Panc1 (cell line): ENCODE data around the gene SMAD5. TPM values are rescaled to one million over a fixed set of nuclear protein-coding genes. Genes with fewer than 3 reads are reported as not detected.

ENCODE experiments used
- ATAC-seq: fragments of 200-7000 bp; cut with Tn5 transposase; 2 replicates; pipeline ENCODE4 v1.9.1; 2020; ENCODE audit warnings: mild to moderate bottlenecking, moderate library complexity
- BruUV-seq: library from RNA; stranded (reverse); fragments of 400-500 nt; replicated peaks from 2 replicates; lab custom pipeline; 2021; lab: Mats Ljungman, UMichigan
- CTCF ChIA-PET: fragments of 300-600 bp; sonication (Branson Sonifier 250); formaldehyde crosslinking; loops from one replicate; lab custom pipeline; 2022; ENCODE audit warnings: antibody characterized with exemption; lab: Charles Lee
- POLR2A ChIA-PET: fragments of 300-600 bp; sonication (Branson Sonifier 250); formaldehyde crosslinking; loops from one replicate; lab custom pipeline; 2022; ENCODE audit warnings: antibody characterized with exemption; lab: Charles Lee
- DNase-seq: peaks from one replicate; pipeline ENCODE4 v3.0.0-alpha.2; 2010; ENCODE audit warnings: low read depth, low spot score
- H3K27ac ChIP-seq: 2 replicates; pipeline ENCODE4 v1.5.1; 2011; ENCODE audit warnings: mild to moderate bottlenecking, low read length, inconsistent platforms
- H3K27me3 ChIP-seq: fragments of 200-500 bp; sonication (Bioruptor generic); 2 replicates; pipeline ENCODE4 v1.6.0; 2014; ENCODE audit warnings: low read length, inconsistent platforms; ENCODE audit not compliant: control insufficient read depth, insufficient read depth
- H3K36me3 ChIP-seq: fragments of 200-500 bp; sonication (Bioruptor generic); 2 replicates; pipeline ENCODE4 v1.5.1; 2014; ENCODE audit warnings: inconsistent platforms, mild to moderate bottlenecking, low read length, moderate library complexity; ENCODE audit not compliant: control insufficient read depth, insufficient read depth
- H3K4me1 ChIP-seq: 2 replicates; pipeline ENCODE4 v1.5.1; 2011; ENCODE audit warnings: inconsistent platforms, mild to moderate bottlenecking, low read length, moderate library complexity; ENCODE audit not compliant: control insufficient read depth, insufficient read depth
- H3K4me3 ChIP-seq, 2 experiments: 2 replicates each; pipeline ENCODE4 v1.5.1; 2011 to 2012; ENCODE audit warnings: low read depth in 2 of 2, low read length in 2 of 2, mild to moderate bottlenecking in 2 of 2, inconsistent platforms in 1 of 2, moderate library complexity in 1 of 2
- H3K9me3 ChIP-seq: fragments of 200-500 bp; sonication (Bioruptor generic); 2 replicates; pipeline ENCODE4 v1.5.1; 2014; ENCODE audit warnings: low read depth, mild to moderate bottlenecking, inconsistent platforms, low read length, moderate library complexity; ENCODE audit not compliant: control insufficient read depth, insufficient read depth
- CTCF ChIP-seq: fragments of 450-650 bp; IDR thresholded peaks from 2 replicates; pipeline ENCODE4 v1.5.1; 2017; ENCODE audit warnings: mild to moderate bottlenecking
- POLR2AphosphoS5 ChIP-seq: IDR thresholded peaks from 2 replicates; pipeline ENCODE4 v1.6.1; 2012; ENCODE audit warnings: mild to moderate bottlenecking, low read depth, low read length, moderate library complexity
- REST ChIP-seq, 2 experiments: IDR thresholded peaks; 2 replicates each; pipeline ENCODE4 v1.6.1; 2011 to 2012; ENCODE audit warnings: low read depth in 2 of 2, control low read depth in 1 of 2, low read length in 1 of 2, mild to moderate bottlenecking in 1 of 2, moderate library complexity in 1 of 2; ENCODE audit not compliant: insufficient read depth in 1 of 2
- SIN3A ChIP-seq: IDR thresholded peaks from 2 replicates; pipeline ENCODE4 v1.6.1; 2012; ENCODE audit warnings: low read depth, mild to moderate bottlenecking, low read length, moderate library complexity, borderline replicate concordance; ENCODE audit not compliant: insufficient read depth
- TCF7L2 ChIP-seq: IDR thresholded peaks from 2 replicates; pipeline ENCODE4 v1.6.1; 2011; ENCODE audit warnings: mild to moderate bottlenecking, low read depth, low read length, inconsistent platforms
- in situ Hi-C: cut with HindIII; loops from 2 replicates; pipeline ENCODE4 v1.10.0; 2016; ENCODE audit warnings: low sequenced_read_pairs, low pct_unique_long_range_greater_than_20kb
- intact Hi-C: fragments of 100-400 bp; cut with micrococcal nuclease; formaldehyde crosslinking; loops from one replicate; pipeline ENCODE4 v1.10.0; 2022; ENCODE audit not compliant: unreplicated experiment
- total RNA-seq: library from RNA; stranded (reverse); gene quantifications from one replicate; pipeline ENCODE4 v1.2.1, GENCODE V29; 2021; ENCODE audit not compliant: unreplicated experiment

Gene SMAD5
- total RNA-seq, 1 experiment from 2014 or later = 61.5 TPM

- BruUV-seq = no TSS peak
- Histone ChIP-seq H3K4me3 (no peak overlapping the region), H3K9me3 (no peaks in the 10 kb centered on the region), H3K4me1 (no peaks in the 10 kb centered on the region), H3K36me3 (no peaks in the 10 kb centered on the region), H3K27ac (no peak overlapping the region), H3K27me3 (no peaks in the 10 kb centered on the region)
- intact Hi-C loops = no loop called here
- CTCF ChIA-PET = no interaction called here
- no peak for TF ChIP-seq REST (IDR thresholded peaks at IDR 0.05; ENCODE audit: insufficient read depth in 1 of 2, low read depth in 2 of 2, low read length in 1 of 2)
- TF ChIP-seq CTCF = no peak
- TF ChIP-seq POLR2AphosphoS5 = no peak
- TF ChIP-seq TCF7L2 = no peak
- ATAC-seq (no peak), DNase-seq (no peak)
- in situ Hi-C loops = no loop called here
- POLR2A ChIA-PET = interaction anchor here (0.5 kb wide), 1 partner anchor 19 kb away, joined by 9 read pairs; no protein-coding TSS in a partner anchor
Measured at GRCh38 chr5:136103118-136103517, 29.5 kb upstream of the SMAD5 start.

- ATAC-seq = no peak
- H3K27me3 ChIP-seq = no peaks in the 10 kb centered on the region
- TF ChIP-seq POLR2AphosphoS5 = no peak
- TF ChIP-seq REST (IDR thresholded peaks at IDR 0.05; ENCODE audit: insufficient read depth in 1 of 2, low read depth in 2 of 2, low read length in 1 of 2) = no peak
- no peak for TF ChIP-seq SIN3A
- TF ChIP-seq CTCF = no peak
- no peak for TF ChIP-seq TCF7L2
- POLR2A ChIA-PET = no interaction called here
- H3K9me3 ChIP-seq = no peaks in the 10 kb centered on the region
- CTCF ChIA-PET = no interaction called here
- no TSS peak for BruUV-seq
- H3K4me3 ChIP-seq = no peak overlapping the region
- no peaks in the 10 kb centered on the region for H3K4me1 ChIP-seq
- in situ Hi-C loops (no loop called here), intact Hi-C loops (no loop called here)
- H3K36me3 ChIP-seq = no peaks in the 10 kb centered on the region
- no peak overlapping the region for H3K27ac ChIP-seq
- no peak for DNase-seq
Measured at GRCh38 chr5:136104306-136104965, 28.2 kb upstream of the SMAD5 start.
